SJCRH30 (cell line): ENCODE results near the gene CDKN2AIPNL. TPM values are rescaled to one million over a fixed set of nuclear protein-coding genes. Genes with fewer than 3 reads are reported as not detected.
A peak's percentile ranks its signal among the peaks of the same experiment; 100 is the strongest.

Source experiments
- DNase-seq, 2 experiments: peaks; one replicate each; pipeline ENCODE4 v3.0.0-alpha.2; 2015 to 2020
- H3K27ac ChIP-seq: fragments of 250-450 bp; sonication (Bioruptor Pico); 2 replicates; pipeline ENCODE4 v1.5.1; 2020; ENCODE audit warnings: mild to moderate bottlenecking, moderate library complexity
- H3K27me3 ChIP-seq: fragments of 250-450 bp; sonication (Bioruptor Pico); 2 replicates; pipeline ENCODE4 v1.5.1; 2020; ENCODE audit warnings: mild to moderate bottlenecking, moderate library complexity
- H3K36me3 ChIP-seq: fragments of 250-450 bp; sonication (Bioruptor Pico); 2 replicates; pipeline ENCODE4 v1.5.1; 2020; ENCODE audit warnings: mild to moderate bottlenecking, moderate library complexity
- H3K4me1 ChIP-seq: fragments of 250-450 bp; sonication (Bioruptor Pico); 2 replicates; pipeline ENCODE4 v1.5.1; 2020; ENCODE audit warnings: mild to moderate bottlenecking, moderate library complexity
- H3K4me3 ChIP-seq: fragments of 250-450 bp; sonication (Bioruptor Pico); 2 replicates; pipeline ENCODE4 v1.5.1; 2020; ENCODE audit warnings: mild to moderate bottlenecking, moderate library complexity
- H3K9me3 ChIP-seq: fragments of 250-450 bp; sonication (Bioruptor Pico); replicated peaks from 2 replicates; pipeline ENCODE4 v1.5.1; 2020; ENCODE audit warnings: mild to moderate bottlenecking, moderate library complexity
- total RNA-seq: library from RNA; depleted of rRNA; stranded (reverse); fragments of >200 nt; shearing (Covaris generic); gene quantifications from 2 replicates; pipeline ENCODE4 v1.2.3, GENCODE V29; 2014; rRNA removed

The CDKN2AIPNL gene, protein sequence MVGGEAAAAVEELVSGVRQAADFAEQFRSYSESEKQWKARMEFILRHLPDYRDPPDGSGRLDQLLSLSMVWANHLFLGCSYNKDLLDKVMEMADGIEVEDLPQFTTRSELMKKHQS
- 51.3 and 62.4 TPM in 2 replicates for total RNA-seq

- Histone ChIP-seq H3K27me3 (no peaks in the 10 kb centered on the region), H3K27ac (peak within 1 kb of the TSS; percentile 6; the same call in 1 of the 2 replicates), H3K4me3 (peak within 1 kb of the TSS; percentile 73), H3K4me1 (no peaks in the 10 kb centered on the region; the same call in 1 of the 2 replicates), H3K9me3 (no peaks in the 10 kb centered on the region), H3K36me3 (no peaks in the 10 kb centered on the region)
- peak; percentile 89 to 90 for DNase-seq
These were observed at the start of gene CDKN2AIPNL for GRCh38 chr5:134411546-134412266. Gene CDKN2AIPNL, minus strand, starts transcription at chr5:134411881. Its CDS starts 27 bp downstream, at chr5:134411854.

- Histone ChIP-seq H3K4me1 (no peaks in the 10 kb centered on the region), H3K36me3 (no peaks in the 10 kb centered on the region), H3K27me3 (no peaks in the 10 kb centered on the region), H3K27ac (no peak overlapping the region), H3K4me3 (no peak overlapping the region), H3K9me3 (no peaks in the 10 kb centered on the region)
- DNase-seq, result no peak
These were observed 48.9 kb upstream of the CDKN2AIPNL start for GRCh38 chr5:134460551-134460950.

GRCh38 chr5:134459491-134459890 is 47.8 kb upstream of the CDKN2AIPNL start:
- Histone ChIP-seq H3K27ac (no peak overlapping the region), H3K9me3 (no peaks in the 10 kb centered on the region), H3K36me3 (no peaks in the 10 kb centered on the region), H3K27me3 (no peaks in the 10 kb centered on the region), H3K4me1 (no peaks in the 10 kb centered on the region), H3K4me3 (no peak overlapping the region)
- DNase-seq, result no peak

- no peak for DNase-seq
- H3K27me3 ChIP-seq, result no peaks in the 10 kb centered on the region
- H3K9me3 ChIP-seq, result no peaks in the 10 kb centered on the region
- H3K4me1 ChIP-seq, result no peaks in the 10 kb centered on the region
- H3K4me3 ChIP-seq, result no peak overlapping the region
- no peak overlapping the region for H3K27ac ChIP-seq
- no peaks in the 10 kb centered on the region for H3K36me3 ChIP-seq
These were observed 47.3 kb upstream of the CDKN2AIPNL start for GRCh38 chr5:134459010-134459403.

- no peak for DNase-seq
- Histone ChIP-seq H3K27me3 (no peaks in the 10 kb centered on the region), H3K27ac (no peak overlapping the region), H3K4me1 (no peaks in the 10 kb centered on the region), H3K36me3 (no peaks in the 10 kb centered on the region), H3K9me3 (no peaks in the 10 kb centered on the region), H3K4me3 (no peak overlapping the region)
These were observed 46.7 kb upstream of the CDKN2AIPNL start for GRCh38 chr5:134458234-134459009.

DNA sequence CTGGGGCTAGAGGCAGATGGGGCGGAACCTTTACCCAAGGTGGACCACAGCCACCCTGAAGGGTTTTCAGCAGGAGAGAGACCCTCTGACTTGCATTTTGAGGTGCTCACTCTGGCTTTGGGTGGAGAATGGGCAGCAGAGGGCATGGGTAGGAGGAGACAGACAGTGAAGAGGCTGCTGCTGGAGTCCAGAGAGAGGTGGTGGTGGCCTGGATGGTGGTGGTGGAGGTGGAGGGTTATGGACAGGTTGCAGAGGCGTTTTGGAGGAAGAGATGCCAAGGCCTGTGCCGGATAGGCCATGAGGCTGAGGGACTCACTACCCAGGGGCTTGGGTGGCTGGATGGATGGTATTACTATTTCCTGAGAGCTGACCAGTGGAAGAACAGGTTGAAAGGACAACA is 46.1 kb upstream of the CDKN2AIPNL start:
- DNase-seq, result no peak
- H3K4me1 ChIP-seq, result no peaks in the 10 kb centered on the region
- no peaks in the 10 kb centered on the region for H3K27me3 ChIP-seq
- H3K36me3 ChIP-seq, result no peaks in the 10 kb centered on the region
- H3K27ac ChIP-seq, result no peak overlapping the region
- no peak overlapping the region for H3K4me3 ChIP-seq
- no peaks in the 10 kb centered on the region for H3K9me3 ChIP-seq

GRCh38 chr5:134456825-134457224 is 45.1 kb upstream of the CDKN2AIPNL start:
- H3K4me1 ChIP-seq, result no peaks in the 10 kb centered on the region
- no peaks in the 10 kb centered on the region; the same call in 1 of the 2 replicates for H3K27me3 ChIP-seq
- no peaks in the 10 kb centered on the region for H3K36me3 ChIP-seq
- no peaks in the 10 kb centered on the region for H3K9me3 ChIP-seq
- H3K27ac ChIP-seq, result no peak overlapping the region
- no peak for DNase-seq
- no peak overlapping the region for H3K4me3 ChIP-seq

DNA sequence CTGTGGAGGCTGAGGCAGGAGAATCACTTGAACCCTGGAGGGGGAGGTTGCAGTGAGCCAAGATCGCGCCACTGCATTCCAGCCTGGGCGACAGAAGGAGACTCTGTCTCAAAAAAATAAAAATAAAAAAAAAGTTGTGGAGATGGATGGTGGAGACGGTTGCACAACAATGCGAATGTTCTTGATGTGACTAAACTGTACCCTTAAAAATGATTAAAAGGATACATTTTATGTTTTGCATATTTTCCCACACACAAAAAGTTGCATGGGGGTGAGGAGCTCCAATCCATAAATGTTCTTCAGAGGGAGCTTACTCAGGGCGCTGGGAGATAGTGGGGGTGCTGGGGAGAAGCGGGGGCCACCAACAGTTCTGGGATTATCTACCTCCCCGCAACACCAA is 43.8 kb upstream of the CDKN2AIPNL start:
- Histone ChIP-seq H3K4me1 (no peaks in the 10 kb centered on the region), H3K36me3 (no peaks in the 10 kb centered on the region), H3K27ac (no peak overlapping the region), H3K9me3 (no peaks in the 10 kb centered on the region), H3K4me3 (no peak overlapping the region), H3K27me3 (no peaks in the 10 kb centered on the region; the same call in 1 of the 2 replicates)
- DNase-seq, result no peak

DNA sequence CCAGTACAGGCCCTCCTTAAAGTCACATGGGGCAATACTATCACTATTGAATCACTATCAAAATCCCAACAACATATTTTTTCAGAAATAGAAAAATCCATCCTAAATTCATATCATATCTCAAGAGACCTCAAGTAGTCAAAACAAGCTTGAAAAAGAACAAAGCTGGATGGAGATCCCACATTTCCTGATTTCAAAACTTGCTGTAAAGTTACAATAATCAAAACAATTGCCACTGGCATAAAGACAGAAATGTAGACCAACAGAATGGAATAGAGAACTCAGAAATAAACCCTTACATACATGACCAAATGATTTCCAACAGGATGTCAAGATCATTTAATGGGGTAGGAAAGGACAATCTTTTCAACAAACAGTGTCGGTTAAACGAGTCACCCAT is 41.3 kb upstream of the CDKN2AIPNL start:
- Histone ChIP-seq H3K9me3 (no peaks in the 10 kb centered on the region), H3K36me3 (no peaks in the 10 kb centered on the region), H3K27me3 (no peaks in the 10 kb centered on the region; the same call in 1 of the 2 replicates), H3K4me1 (no peaks in the 10 kb centered on the region), H3K27ac (no peak overlapping the region), H3K4me3 (no peak overlapping the region)
- no peak for DNase-seq

DNA sequence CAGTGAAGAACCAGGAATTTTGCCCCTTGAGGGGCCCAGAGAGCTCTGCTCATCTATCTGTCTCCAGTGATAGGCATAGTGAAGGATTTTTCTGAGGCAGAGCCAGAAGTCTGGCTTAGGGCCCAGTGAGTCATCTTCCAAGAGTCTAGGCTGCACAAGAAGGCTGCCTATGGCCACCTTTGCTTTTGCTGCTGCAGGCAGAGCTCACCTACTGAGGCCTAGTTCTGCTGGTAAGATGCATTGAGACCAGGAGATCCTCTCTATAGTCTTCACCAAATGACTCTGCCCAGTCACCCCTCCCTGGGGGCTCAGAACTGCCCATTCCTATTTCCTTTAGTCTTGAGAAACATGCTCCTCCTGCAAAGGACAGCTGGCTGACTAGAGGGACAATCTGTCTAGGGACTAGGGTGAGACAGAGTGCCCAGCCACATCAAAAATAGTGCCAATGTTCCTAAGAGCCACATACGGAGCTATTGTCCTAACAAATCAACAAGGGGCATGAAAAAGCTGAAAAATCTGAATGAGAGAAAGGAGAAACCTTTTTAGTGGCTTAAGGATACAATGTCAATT is 40.3 kb upstream of the CDKN2AIPNL start:
- Histone ChIP-seq H3K36me3 (no peaks in the 10 kb centered on the region), H3K27me3 (no peaks in the 10 kb centered on the region; the same call in 1 of the 2 replicates), H3K4me1 (no peaks in the 10 kb centered on the region), H3K27ac (no peak overlapping the region), H3K4me3 (no peak overlapping the region), H3K9me3 (no peaks in the 10 kb centered on the region)
- no peak for DNase-seq

GRCh38 chr5:134451225-134451935 is 39.7 kb upstream of the CDKN2AIPNL start:
- no peak overlapping the region for H3K4me3 ChIP-seq
- no peaks in the 10 kb centered on the region for H3K9me3 ChIP-seq
- H3K4me1 ChIP-seq, result no peaks in the 10 kb centered on the region
- no peak overlapping the region for H3K27ac ChIP-seq
- no peaks in the 10 kb centered on the region; the same call in 1 of the 2 replicates for H3K27me3 ChIP-seq
- no peak for DNase-seq
- no peaks in the 10 kb centered on the region for H3K36me3 ChIP-seq

- Histone ChIP-seq H3K9me3 (no peaks in the 10 kb centered on the region), H3K27me3 (no peaks in the 10 kb centered on the region; the same call in 1 of the 2 replicates), H3K4me1 (no peaks in the 10 kb centered on the region), H3K27ac (no peak overlapping the region), H3K4me3 (no peak overlapping the region), H3K36me3 (no peaks in the 10 kb centered on the region)
- no peak for DNase-seq
These were observed 38.7 kb upstream of the CDKN2AIPNL start for GRCh38 chr5:134450374-134450773.

GRCh38 chr5:134449167-134449566 is 37.5 kb upstream of the CDKN2AIPNL start:
- no peak overlapping the region for H3K27ac ChIP-seq
- H3K4me3 ChIP-seq, result no peak overlapping the region
- no peaks in the 10 kb centered on the region for H3K36me3 ChIP-seq
- no peaks in the 10 kb centered on the region for H3K4me1 ChIP-seq
- H3K27me3 ChIP-seq, result no peaks in the 10 kb centered on the region; the same call in 1 of the 2 replicates
- DNase-seq, result no peak
- no peaks in the 10 kb centered on the region for H3K9me3 ChIP-seq

GRCh38 chr5:134447815-134448520 is 36.3 kb upstream of the CDKN2AIPNL start:
- Histone ChIP-seq H3K27ac (no peak overlapping the region), H3K4me3 (no peak overlapping the region), H3K27me3 (no peaks in the 10 kb centered on the region; the same call in 1 of the 2 replicates), H3K36me3 (no peaks in the 10 kb centered on the region), H3K9me3 (no peaks in the 10 kb centered on the region), H3K4me1 (no peaks in the 10 kb centered on the region)
- DNase-seq, result no peak
